GM21619 (cell line): ENCODE measurements around the gene GPR108.
A peak's percentile ranks its signal among the peaks of the same experiment; 100 is the strongest.
"Not testable (repeated sequence)": the region's sequence is repeated elsewhere in the genome, so short reads cannot be mapped to it uniquely, and the experiment has no call there.

ENCODE experiments used
- ATAC-seq: cut with Tn5 transposase; IDR thresholded peaks from one replicate; pipeline ENCODE4 v1.9.1; 2021; ENCODE audit not compliant: unreplicated experiment

The GPR108 gene

GRCh38 chr19:6737284-6737872 lies at the start of gene GPR108:
Gene GPR108 (minus strand): TSS chr19:6737580. CDS start chr19:6737576, 4 bp downstream.
- ATAC-seq = peak; percentile 52

- no peak for ATAC-seq
Observed at GRCh38 chr19:6779206-6779605, 41.8 kb upstream of the GPR108 start.

- ATAC-seq = no peak
Observed at GRCh38 chr19:6778386-6778785, 41.0 kb upstream of the GPR108 start.

- ATAC-seq = no peak
Observed at GRCh38 chr19:6777434-6777833, 40.1 kb upstream of the GPR108 start.

GRCh38 chr19:6776999-6777398 lies 39.6 kb upstream of the GPR108 start:
- no peak for ATAC-seq

- ATAC-seq = not testable (repeated sequence)
Observed at GRCh38 chr19:6776045-6776444, 38.7 kb upstream of the GPR108 start.

GRCh38 chr19:6774821-6775707 lies 37.7 kb upstream of the GPR108 start:
- no peak for ATAC-seq

GRCh38 chr19:6773323-6773931 lies 36.0 kb upstream of the GPR108 start:
- ATAC-seq = peak; percentile 44

DNA sequence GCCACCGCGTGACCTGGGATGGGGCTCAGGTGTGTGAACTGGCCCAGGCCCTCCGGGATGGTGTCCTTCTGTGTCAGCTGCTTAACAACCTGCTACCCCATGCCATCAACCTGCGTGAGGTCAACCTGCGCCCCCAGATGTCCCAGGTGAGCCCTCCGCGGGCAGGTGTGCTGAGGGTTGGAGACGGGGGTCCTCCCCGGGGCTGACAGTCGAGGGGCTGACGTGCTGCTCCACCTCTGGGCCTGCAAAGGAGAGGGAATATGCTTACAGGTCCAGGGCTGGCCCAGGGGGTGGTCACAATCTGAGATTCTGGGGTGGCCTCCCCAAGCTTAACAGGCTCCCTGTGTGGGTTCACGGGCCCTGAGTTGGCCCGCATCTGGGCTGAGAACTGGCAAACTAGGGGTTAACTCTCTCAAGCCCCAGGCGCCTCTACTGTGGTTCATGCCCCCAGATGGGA lies 35.5 kb upstream of the GPR108 start:
- peak; percentile 8 for ATAC-seq

DNA sequence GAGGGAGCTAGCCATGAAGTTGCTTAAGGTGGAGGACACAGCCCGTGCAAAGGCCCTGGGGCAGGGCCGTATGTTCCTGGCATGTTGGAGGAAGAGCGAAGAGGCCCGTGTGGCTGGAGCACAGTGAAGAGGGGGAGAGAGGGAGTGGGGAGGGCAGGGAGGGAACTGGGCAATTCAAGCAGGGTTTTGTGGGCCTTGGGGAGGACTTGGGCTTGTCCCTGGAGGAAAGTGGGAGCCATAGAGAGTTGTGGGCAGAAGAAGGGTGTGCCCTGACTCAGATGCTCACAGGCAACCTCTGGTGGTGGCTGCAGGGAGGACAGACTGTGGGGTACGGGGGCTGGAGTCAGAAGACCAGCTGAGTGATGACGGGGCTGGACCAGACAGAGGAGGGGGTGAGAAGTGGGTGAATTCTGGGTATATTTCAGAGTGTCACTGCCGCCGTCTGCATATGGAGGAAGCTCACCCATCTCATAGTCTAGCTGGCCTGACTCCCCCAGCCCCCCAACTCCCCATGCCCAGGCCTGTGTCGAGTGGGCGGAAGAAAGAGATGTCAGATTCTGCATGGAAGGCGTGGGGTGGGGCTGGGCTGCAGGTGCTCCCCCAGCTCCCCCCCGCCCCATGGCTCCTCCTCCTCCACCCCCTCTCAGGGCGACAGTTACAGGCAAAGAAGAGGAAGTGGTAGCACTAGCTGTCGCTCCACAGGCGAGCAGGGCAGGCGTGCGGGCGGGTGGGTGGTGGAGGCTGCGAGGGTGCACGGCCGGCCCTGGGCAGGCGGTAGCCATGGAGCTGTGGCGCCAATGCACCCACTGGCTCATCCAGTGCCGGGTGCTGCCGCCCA lies 34.9 kb upstream of the GPR108 start, which contains the start of gene VAV1:
Gene VAV1, plus strand, starts transcription at position 681 of the 838 bp plus-strand sequence. Its CDS starts 100 bp downstream, at position 781.
- ATAC-seq = peak; percentile 30

GRCh38 chr19:6771648-6772027 lies 34.3 kb upstream of the GPR108 start:
- ATAC-seq = not testable (repeated sequence)

- ATAC-seq = no peak
Observed at GRCh38 chr19:6769006-6769619, 31.7 kb upstream of the GPR108 start.

DNA sequence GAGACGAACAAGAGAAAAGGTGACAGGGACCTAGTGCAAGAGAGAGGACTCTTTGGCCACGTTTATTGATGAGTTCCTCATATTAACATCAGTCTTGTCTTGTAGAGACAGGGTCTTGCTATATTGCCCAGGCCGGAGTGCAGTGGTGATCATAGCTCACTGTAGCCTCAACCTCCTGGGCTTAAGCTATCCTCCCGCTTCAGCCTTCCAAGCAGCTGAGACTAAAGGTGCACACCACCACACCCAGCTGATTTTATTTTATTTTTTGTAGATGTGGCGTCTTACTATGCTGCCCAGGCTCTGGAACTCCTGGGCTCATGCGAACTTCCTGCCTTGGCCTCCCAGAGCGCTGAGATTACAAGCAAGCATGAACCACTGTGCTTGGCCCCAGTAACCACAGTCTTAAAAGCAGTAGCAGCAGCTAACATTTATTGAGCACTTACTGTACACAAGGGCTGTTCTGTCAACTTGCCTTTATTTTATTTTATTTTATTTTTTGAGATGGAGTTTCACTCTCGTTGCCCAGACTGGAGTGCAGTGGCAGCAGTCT lies 30.9 kb upstream of the GPR108 start:
- ATAC-seq = no peak

DNA sequence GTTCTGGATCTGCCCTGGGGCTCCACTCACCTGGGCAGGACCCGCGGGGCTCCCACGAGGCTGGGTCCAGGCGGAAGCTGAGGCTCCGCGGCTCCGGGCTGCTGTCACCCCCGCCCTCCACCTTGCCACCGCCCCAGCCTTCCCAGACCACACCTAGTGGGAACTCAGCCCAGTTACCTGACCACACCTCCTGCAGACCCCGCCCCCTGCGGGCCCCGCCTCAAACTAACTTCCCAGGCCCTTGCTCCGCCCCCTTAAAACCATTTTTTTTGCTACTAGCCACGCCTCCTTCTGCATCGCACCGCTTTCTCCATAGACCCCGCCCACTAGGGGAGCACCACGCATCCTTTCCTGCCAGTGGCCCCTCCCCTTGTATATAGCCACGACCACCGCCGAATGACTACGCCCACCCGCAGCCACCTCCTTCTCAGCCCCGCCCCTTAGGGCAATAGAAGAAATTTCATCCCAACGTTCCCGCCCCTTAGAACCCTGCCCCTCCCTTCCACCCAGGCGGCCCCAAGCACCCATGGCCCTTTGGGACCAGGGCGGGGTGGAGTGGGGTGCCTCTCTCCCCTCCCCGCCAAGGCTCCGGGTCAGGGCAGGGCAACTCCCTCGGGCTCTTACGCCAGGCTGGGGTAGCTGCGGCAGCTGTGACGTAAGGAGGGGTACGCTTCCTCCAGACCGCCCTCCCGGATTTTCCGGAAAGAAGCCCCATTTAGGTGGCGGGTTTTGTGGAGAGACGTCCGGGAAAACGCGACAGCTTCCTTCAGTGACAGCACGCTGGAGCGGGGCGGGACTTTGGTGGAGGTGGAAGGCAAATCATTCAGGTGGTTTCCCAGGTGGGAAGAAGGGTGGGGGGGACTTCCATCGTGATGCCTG lies 30.2 kb upstream of the GPR108 start, which contains the start of gene SH2D3A:
Gene SH2D3A, minus strand, starts transcription at position 79 of the 879 bp plus-strand sequence. CDS start 3,687 bp downstream, outside the sequence.
- peak; percentile 66 for ATAC-seq

GRCh38 chr19:6767081-6767356 lies 29.6 kb upstream of the GPR108 start:
- peak; percentile 18 for ATAC-seq

GRCh38 chr19:6766357-6767080 lies 29.1 kb upstream of the GPR108 start:
- ATAC-seq = no peak

DNA sequence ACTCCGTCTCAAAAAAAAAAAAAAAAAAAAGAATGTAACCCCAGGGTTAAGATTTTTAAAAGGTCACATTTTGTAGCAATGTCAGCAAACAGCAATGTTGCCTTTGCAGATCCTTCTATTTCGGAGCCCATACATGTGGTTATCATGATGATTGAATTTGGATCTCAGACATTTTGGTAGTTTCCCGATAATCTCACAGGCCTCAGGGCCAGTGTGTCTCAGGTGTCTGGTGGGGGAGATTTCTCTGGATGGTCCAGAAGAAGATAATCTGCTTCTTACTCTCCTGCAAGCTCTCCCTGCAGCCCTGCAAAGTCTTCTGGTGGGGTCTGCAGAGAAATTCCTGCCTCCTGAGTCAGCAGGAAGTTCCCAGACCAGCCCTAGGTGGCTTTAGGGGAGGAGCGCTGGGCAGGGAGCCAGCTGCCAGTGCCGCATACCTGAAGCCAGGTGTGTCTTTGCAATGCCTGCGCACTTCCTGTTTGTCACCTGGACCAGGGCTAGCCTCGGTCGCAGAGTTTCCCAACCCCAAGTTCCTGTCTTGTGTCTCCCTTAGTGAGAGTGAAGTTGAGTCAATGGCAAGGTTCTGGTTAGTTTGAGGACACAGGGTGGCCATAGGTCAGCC lies 28.5 kb upstream of the GPR108 start:
- no peak for ATAC-seq

GRCh38 chr19:6762253-6762797 lies 24.9 kb upstream of the GPR108 start:
- not testable (repeated sequence) for ATAC-seq
